Neuronal stem cell (in vitro differentiated cells): Measurements from ENCODE around the gene CHAF1A.

ENCODE experiments used
- DNase-seq: peaks from one replicate; pipeline ENCODE4 v3.0.0-alpha.2; 2013; ENCODE audit warnings: low spot score
- H2AFZ ChIP-seq: one replicate; pipeline ENCODE4 v1.6.1; 2013; ENCODE audit warnings: mild to moderate bottlenecking, low read length, inconsistent platforms
- H2AK5ac ChIP-seq: 2 replicates; pipeline ENCODE4 v1.6.1; 2013; ENCODE audit warnings: low read depth, mild to moderate bottlenecking, inconsistent platforms, low read length, moderate library complexity, mixed read lengths
- H2BK120ac ChIP-seq: 2 replicates; pipeline ENCODE4 v1.6.1; 2013; ENCODE audit warnings: low read depth, mild to moderate bottlenecking, inconsistent platforms, low read length, moderate library complexity, mixed read lengths
- H2BK12ac ChIP-seq: one replicate; pipeline ENCODE4 v1.6.1; 2013; ENCODE audit warnings: low read length, inconsistent platforms
- H2BK15ac ChIP-seq: 2 replicates; pipeline ENCODE4 v1.6.1; 2013; ENCODE audit warnings: mild to moderate bottlenecking, low read length, inconsistent platforms, mixed read lengths
- H2BK5ac ChIP-seq: one replicate; pipeline ENCODE4 v1.6.1; 2013; ENCODE audit warnings: inconsistent platforms, mild to moderate bottlenecking, low read length, moderate library complexity
- H3K14ac ChIP-seq: one replicate; pipeline ENCODE4 v1.6.1; 2013; ENCODE audit warnings: low read length, inconsistent platforms
- H3K18ac ChIP-seq: 2 replicates; pipeline ENCODE4 v1.6.1; 2013; ENCODE audit warnings: low read length, inconsistent platforms
- H3K23ac ChIP-seq: 2 replicates; pipeline ENCODE4 v1.6.1; 2013; ENCODE audit warnings: low read depth, mild to moderate bottlenecking, mixed read lengths, low read length, inconsistent platforms; ENCODE audit not compliant: poor library complexity
- H3K27ac ChIP-seq: replicated peaks from 3 replicates; pipeline ENCODE4 v1.5.1; 2013; ENCODE audit warnings: low read length, inconsistent platforms
- H3K27me3 ChIP-seq, 3 experiments: 2 replicates each; pipeline ENCODE4 v1.6.1; 2013; ENCODE audit warnings: low read length in 3 of 3, mild to moderate bottlenecking in 2 of 3, inconsistent platforms in 1 of 3, low read depth in 1 of 3, mixed read lengths in 1 of 3, moderate library complexity in 1 of 3; ENCODE audit not compliant: control insufficient read depth in 3 of 3, insufficient read depth in 3 of 3
- H3K36me3 ChIP-seq, 2 donors: replicated peaks in 1 of 2; 2 replicates each; pipeline ENCODE4 v1.6.1; 2013; ENCODE audit warnings: low read length in 2 of 2; ENCODE audit not compliant: control insufficient read depth in 2 of 2, insufficient read depth in 2 of 2
- H3K4ac ChIP-seq: 2 replicates; pipeline ENCODE4 v1.6.1; 2013; ENCODE audit warnings: inconsistent platforms, mild to moderate bottlenecking, low read length, moderate library complexity
- H3K4me1 ChIP-seq, 2 donors: 1 replicate in 1 of 2; 2 replicates in 1 of 2; pipeline ENCODE4 v1.6.1; 2013; ENCODE audit warnings: low read length in 2 of 2, low read depth in 1 of 2; ENCODE audit not compliant: control insufficient read depth in 2 of 2, insufficient read depth in 1 of 2
- H3K4me2 ChIP-seq: one replicate; pipeline ENCODE4 v1.6.1; 2013; ENCODE audit warnings: mild to moderate bottlenecking, low read length, inconsistent platforms; ENCODE audit not compliant: insufficient read depth, poor library complexity, severe bottlenecking
- H3K4me3 ChIP-seq, 2 donors: 2 replicates each; pipeline ENCODE4 v1.5.1; 2013; ENCODE audit warnings: low read length in 2 of 2, mild to moderate bottlenecking in 2 of 2, inconsistent platforms in 1 of 2, moderate library complexity in 1 of 2
- H3K79me1 ChIP-seq: one replicate; pipeline ENCODE4 v1.6.1; 2013; ENCODE audit warnings: low read depth, mild to moderate bottlenecking, inconsistent platforms, low read length, moderate library complexity
- H3K9ac ChIP-seq: one replicate; pipeline ENCODE4 v1.6.1; 2013; ENCODE audit warnings: mild to moderate bottlenecking, low read depth, low read length, inconsistent platforms; ENCODE audit not compliant: poor library complexity
- H3K9me3 ChIP-seq, 2 donors: replicated peaks in 1 of 2; 2 replicates each; pipeline versions ENCODE3 to v1.6.1; 2013; ENCODE audit warnings: low read length in 2 of 2, mild to moderate bottlenecking in 2 of 2, inconsistent platforms in 1 of 2, low read depth in 1 of 2, mixed read lengths in 1 of 2, moderate library complexity in 1 of 2; ENCODE audit not compliant: control insufficient read depth in 2 of 2, insufficient read depth in 1 of 2
- H4K8ac ChIP-seq: one replicate; pipeline ENCODE4 v1.6.1; 2013; ENCODE audit warnings: low read depth, mild to moderate bottlenecking, inconsistent platforms, low read length, moderate library complexity
- H4K91ac ChIP-seq: one replicate; pipeline ENCODE4 v1.6.1; 2013; ENCODE audit warnings: low read length, low read depth, mild to moderate bottlenecking, inconsistent platforms; ENCODE audit not compliant: poor library complexity
- WGBS, 2 donors: extraction: QIAGEN DNeasy Blood & Tissue Kit; methylation state at CpG; one replicate each; pipeline ENCODE4 v1.1.7; 2013; ENCODE audit warnings: missing lambda C conversion rate in 2 of 2, mixed read lengths in 1 of 2; ENCODE audit not compliant: insufficient read length in 2 of 2, insufficient replicate concordance in 1 of 2; ENCODE audit errors: extremely low coverage in 2 of 2; 5-methylcytosine and 5-hydroxymethylcytosine counted together

Gene CHAF1A

DNA sequence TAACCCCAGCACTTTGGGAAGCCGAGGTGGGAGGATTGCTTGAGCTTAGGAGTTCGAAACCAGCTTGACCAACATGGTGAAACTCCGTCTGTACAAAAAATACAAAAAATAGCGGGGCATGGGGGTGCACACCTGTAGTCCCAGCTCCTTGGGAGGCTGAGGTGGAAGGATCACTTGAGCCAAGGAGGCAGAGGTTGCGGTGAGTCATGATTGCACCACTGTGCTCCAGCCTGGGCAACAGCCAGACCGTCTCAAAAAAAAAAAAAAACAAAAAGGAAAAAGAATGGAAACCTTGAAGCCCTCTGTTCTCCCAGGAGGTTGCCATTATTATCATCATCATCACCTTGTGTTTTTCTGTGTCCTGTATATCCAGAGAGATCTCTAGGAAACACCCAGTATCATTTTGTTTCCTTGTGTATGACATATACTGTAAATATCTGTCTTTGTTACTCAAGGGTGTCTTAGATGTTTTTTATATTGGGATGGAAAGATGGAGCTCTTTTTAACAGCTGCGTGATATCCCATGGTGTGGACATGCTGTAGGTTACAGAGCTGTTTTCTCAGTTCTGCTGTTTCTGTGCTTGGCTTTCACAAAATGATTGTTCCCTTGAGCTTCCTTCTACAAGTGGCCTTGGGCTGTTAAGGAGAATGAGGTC, 11.8 kb downstream of the CHAF1A start:
- peak overlapping the region; percentile 68 for H3K27ac ChIP-seq
- H3K9me3 ChIP-seq: no peaks in the 10 kb centered on the region
- no peaks in the 10 kb centered on the region for H3K27me3 ChIP-seq
- H3K14ac ChIP-seq: no peak overlapping the region
- H3K9ac ChIP-seq: no peak overlapping the region
- H3K4me1 ChIP-seq: peaks cover 0 to 11% of the 10 kb centered on the region in 2 donors
- H4K91ac ChIP-seq: no peak overlapping the region
- H3K4me2 ChIP-seq: no peak overlapping the region
- H2AFZ ChIP-seq: no peak overlapping the region
- no peak overlapping the region for H2BK12ac ChIP-seq
- H3K18ac ChIP-seq: no peak overlapping the region
- no peak overlapping the region for H3K23ac ChIP-seq
- H2AK5ac ChIP-seq: no peak overlapping the region
- no CpG with 5 or more reads among the region's 7 CpGs for WGBS, 2 donors
- no peak for DNase-seq
- H2BK15ac ChIP-seq: no peak overlapping the region
- no peak overlapping the region for H2BK120ac ChIP-seq
- H3K4me3 ChIP-seq: no peak overlapping the region
- no peak overlapping the region for H3K4ac ChIP-seq
- no peak overlapping the region for H4K8ac ChIP-seq
- H3K79me1 ChIP-seq: peaks cover 11% of the 10 kb centered on the region
- H3K36me3 ChIP-seq: peaks cover 30 to 97% of the 10 kb centered on the region in 2 donors
- H2BK5ac ChIP-seq: no peak overlapping the region

DNA sequence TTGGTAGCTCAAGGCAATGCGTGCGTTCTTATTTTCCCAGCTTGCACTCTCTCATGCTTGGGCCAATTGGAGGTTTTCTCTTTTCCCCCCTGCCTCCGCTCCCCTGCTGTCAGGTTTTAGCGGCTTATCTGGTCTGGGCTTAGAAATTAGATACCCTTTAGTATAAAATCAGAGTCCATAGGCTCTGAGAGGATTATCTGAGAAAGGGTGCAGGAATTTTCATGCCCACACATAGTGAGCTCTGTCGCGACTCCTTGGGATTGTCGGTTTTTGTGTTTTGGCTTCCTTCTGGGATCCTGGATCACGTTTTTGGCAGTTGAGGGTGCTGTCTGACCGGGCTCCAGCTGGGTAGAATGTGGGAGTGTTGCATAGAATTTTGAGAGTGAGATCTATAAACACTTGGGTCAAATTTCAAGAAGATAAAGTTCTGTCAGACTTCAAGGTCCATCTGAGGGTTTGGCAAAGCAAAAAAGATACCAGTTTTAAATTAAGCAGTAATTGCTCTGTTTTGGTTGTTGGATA, 12.4 kb downstream of the CHAF1A start:
- DNase-seq: no peak
- no peak overlapping the region for H3K4me3 ChIP-seq
- WGBS, 2 donors: no CpG with 5 or more reads among the region's 9 CpGs

DNA sequence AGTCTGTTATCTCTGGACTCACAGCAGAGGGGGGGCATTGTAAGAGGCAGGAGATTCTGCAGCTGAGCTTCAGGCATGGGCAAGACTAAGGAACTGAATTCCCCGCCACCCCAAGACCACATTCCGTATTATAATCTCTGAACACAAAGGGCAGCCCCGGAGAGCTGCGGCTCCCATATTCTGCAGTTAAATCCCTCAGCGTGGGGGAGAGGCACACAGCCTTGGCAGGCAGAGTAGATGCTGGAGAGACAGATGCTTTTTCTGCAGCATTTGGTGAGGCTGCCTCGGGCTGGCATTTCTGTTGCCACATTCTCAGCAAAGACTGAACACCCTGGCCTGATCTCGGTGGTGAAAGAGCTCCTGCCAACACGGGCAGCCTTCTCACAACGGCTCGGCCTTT, 12.9 kb downstream of the CHAF1A start:
- H4K91ac ChIP-seq: no peak overlapping the region
- H2BK120ac ChIP-seq: no peak overlapping the region
- H3K23ac ChIP-seq: no peak overlapping the region
- H3K14ac ChIP-seq: no peak overlapping the region
- H3K4me2 ChIP-seq: peak overlapping the region; percentile 39
- H3K4me3 ChIP-seq: no peak overlapping the region
- no peak overlapping the region for H2BK15ac ChIP-seq
- peaks cover 27 to 97% of the 10 kb centered on the region in 2 donors for H3K36me3 ChIP-seq
- no peak overlapping the region for H2AK5ac ChIP-seq
- H3K9me3 ChIP-seq: no peaks in the 10 kb centered on the region
- H2BK12ac ChIP-seq: no peak overlapping the region
- no peak for DNase-seq
- H2AFZ ChIP-seq: no peak overlapping the region
- H2BK5ac ChIP-seq: no peak overlapping the region
- no peak overlapping the region for H4K8ac ChIP-seq
- H3K4ac ChIP-seq: no peak overlapping the region
- peak overlapping the region; percentile 15 for H3K18ac ChIP-seq
- WGBS, 2 donors: no CpG with 5 or more reads among the region's 10 CpGs
- H3K9ac ChIP-seq: no peak overlapping the region
- H3K4me1 ChIP-seq: peaks cover 0 to 11% of the 10 kb centered on the region in 2 donors
- H3K79me1 ChIP-seq: peaks cover 9% of the 10 kb centered on the region
- H3K27ac ChIP-seq: peak overlapping the region; percentile 68
- H3K27me3 ChIP-seq: no peaks in the 10 kb centered on the region

More for the DNA sequence above, 12.4 kb downstream of the CHAF1A start:
- Histone ChIP-seq H3K4ac (no peak overlapping the region), H3K9ac (no peak overlapping the region), H4K91ac (no peak overlapping the region), H3K4me1 (peaks cover 0 to 11% of the 10 kb centered on the region in 2 donors), H2AK5ac (no peak overlapping the region), H2AFZ (no peak overlapping the region), H3K18ac (no peak overlapping the region), H2BK15ac (no peak overlapping the region), H2BK120ac (no peak overlapping the region), H3K27me3 (no peaks in the 10 kb centered on the region), H3K27ac (peak overlapping the region; percentile 68), H3K9me3 (no peaks in the 10 kb centered on the region), H3K23ac (no peak overlapping the region), H2BK12ac (no peak overlapping the region), H3K14ac (no peak overlapping the region), H3K36me3 (peaks cover 27 to 97% of the 10 kb centered on the region in 2 donors), H3K4me2 (peak overlapping the region; percentile 39), H2BK5ac (no peak overlapping the region), H4K8ac (no peak overlapping the region), H3K79me1 (peaks cover 10% of the 10 kb centered on the region)

DNA sequence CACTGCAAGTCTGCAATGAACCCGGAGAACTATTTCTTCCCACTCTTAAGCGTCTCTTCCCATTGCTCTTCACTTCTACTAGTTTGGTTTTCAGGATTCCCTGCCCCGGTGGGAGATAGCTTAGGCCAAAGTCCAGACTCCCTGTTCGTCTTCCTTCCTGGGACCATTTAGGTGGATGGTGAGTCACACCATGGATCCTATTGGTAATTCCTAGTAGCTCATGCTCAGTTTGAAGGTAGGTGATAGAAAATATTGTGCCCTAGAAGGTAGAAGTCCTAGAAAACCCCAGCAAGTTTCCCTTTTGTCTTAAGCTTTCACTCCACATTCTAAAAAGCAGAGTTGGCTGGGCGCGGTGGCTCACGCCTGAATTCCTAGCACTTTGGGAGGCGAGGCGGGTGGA, 13.8 kb downstream of the CHAF1A start:
- peaks cover 9% of the 10 kb centered on the region for H3K79me1 ChIP-seq
- H2AFZ ChIP-seq: no peak overlapping the region
- no peak overlapping the region for H3K4me2 ChIP-seq
- peaks cover 29 to 97% of the 10 kb centered on the region in 2 donors for H3K36me3 ChIP-seq
- H3K4me3 ChIP-seq: no peak overlapping the region
- H2BK15ac ChIP-seq: no peak overlapping the region
- H4K8ac ChIP-seq: no peak overlapping the region
- no peaks in the 10 kb centered on the region for H3K27me3 ChIP-seq
- no peak overlapping the region for H4K91ac ChIP-seq
- H3K27ac ChIP-seq: no peak overlapping the region
- no peak overlapping the region for H3K18ac ChIP-seq
- no peak for DNase-seq
- no peak overlapping the region for H2AK5ac ChIP-seq
- H3K9ac ChIP-seq: no peak overlapping the region
- H3K9me3 ChIP-seq: no peaks in the 10 kb centered on the region
- no peak overlapping the region for H2BK5ac ChIP-seq
- no peak overlapping the region for H2BK120ac ChIP-seq
- peaks cover 0 to 11% of the 10 kb centered on the region in 2 donors for H3K4me1 ChIP-seq
- no peak overlapping the region for H3K14ac ChIP-seq
- no CpG with 5 or more reads among the region's 9 CpGs for WGBS, 2 donors
- no peak overlapping the region for H3K4ac ChIP-seq
- H3K23ac ChIP-seq: no peak overlapping the region
- no peak overlapping the region for H2BK12ac ChIP-seq
